Heart left ventricle (tissue), 13 donors: Measurements from ENCODE around the gene SPOCK1.

Experiments used
- CTCF ChIP-seq, 12 donors: fragments of 200-600 bp; sonication (generic) in 4 of 12; IDR thresholded peaks; one replicate each; pipeline versions ENCODE4 v1.5.0 to v1.8.0; 2018 to 2022; ENCODE audit warnings: antibody characterized with exemption in 12 of 12, mild to moderate bottlenecking in 5 of 12
- POLR2A ChIP-seq, 2 donors: fragments of 450-650 bp; IDR thresholded peaks; one replicate each; pipeline ENCODE4 v1.6.1; 2017; ENCODE audit warnings: antibody characterized with exemption in 2 of 2, mild to moderate bottlenecking in 2 of 2, moderate library complexity in 2 of 2
- donor health status: ischemic (EF 13 %, LVEDD 7.1; RV severe dilation, severe dysfunction).
- donor health status: DM: no; HTN: yes; CAD: no.
- donor health status: DM: no; HTN: no; CAD: no.
- donor health status: ischemic (EF 25% LVEDD 6.9; RV normal size, moderate dysfunction).
- donor health status: ischemic (EF 25% LVEDD 5.7; RV mildly dilated, moderate dysfunction).
- donor health status: ischemic (EF 35%, LVEDD 5.7; RV mildly dilated, moderate dysfunction).
- donor health status: nonischemic (EF 11% LVEDD 7.7; RV severe dilation, severe dysfunction).
- donor health status: DM: yes; HTN: yes; CAD: no.
- donor health status: PGD.
- donor health status: ischemic (EF 29% LVEDD 5.4; RV normal size, mild dysfunction).
- donor health status: nonischemic (EF 23%, LVEDD 6.1; RV moderate dilation, normal function).

GRCh38 chr5:137315109-137315508 lies 184.0 kb downstream of the SPOCK1 start:
- TF ChIP-seq POLR2A (IDR thresholded peaks at IDR 0.05) (no peak), CTCF (IDR thresholded peaks at IDR 0.05) (no peak)
